ENCODE measurements around the gene MTRR. TPM values are rescaled to one million over a fixed set of nuclear protein-coding genes. Genes with fewer than 3 reads are reported as not detected.

Gene MTRR
- total and polyA plus RNA-seq, 2 of the 8 experiments (the other 6 are each of a cell fraction or from before 2014, with no cell fraction given) = 36.4 to 53.8 TPM

GRCh38 chr5:7851617-7852289 lies 17.2 kb upstream of the MTRR start (continued):
- TF ChIP-seq CHD7 (IDR thresholded peaks at IDR 0.05; ENCODE audit: insufficient replicate concordance, low read length) (no peak), BRCA1 (IDR thresholded peaks at IDR 0.05; ENCODE audit: low read depth, low read length) (no peak), EGR1 (IDR thresholded peaks at IDR 0.05; ENCODE audit: borderline replicate concordance, low read depth, low read length) (no peak), RBBP5 (IDR thresholded peaks at IDR 0.05; ENCODE audit: borderline replicate concordance, low read depth, low read length) (no peak), CBX5 (IDR thresholded peaks at IDR 0.05; ENCODE audit: low read depth, low read length) (no peak), SUZ12 (IDR thresholded peaks at IDR 0.05; ENCODE audit: low read length) (no peak)

Data from H1 (cell line).